ENCODE measurements around the gene INTS7. TPM values are rescaled to one million over a fixed set of nuclear protein-coding genes. Genes with fewer than 3 reads are reported as not detected.

The INTS7 gene
- total RNA-seq, 1 experiment from 2014 or later = 21.7 TPM

DNA sequence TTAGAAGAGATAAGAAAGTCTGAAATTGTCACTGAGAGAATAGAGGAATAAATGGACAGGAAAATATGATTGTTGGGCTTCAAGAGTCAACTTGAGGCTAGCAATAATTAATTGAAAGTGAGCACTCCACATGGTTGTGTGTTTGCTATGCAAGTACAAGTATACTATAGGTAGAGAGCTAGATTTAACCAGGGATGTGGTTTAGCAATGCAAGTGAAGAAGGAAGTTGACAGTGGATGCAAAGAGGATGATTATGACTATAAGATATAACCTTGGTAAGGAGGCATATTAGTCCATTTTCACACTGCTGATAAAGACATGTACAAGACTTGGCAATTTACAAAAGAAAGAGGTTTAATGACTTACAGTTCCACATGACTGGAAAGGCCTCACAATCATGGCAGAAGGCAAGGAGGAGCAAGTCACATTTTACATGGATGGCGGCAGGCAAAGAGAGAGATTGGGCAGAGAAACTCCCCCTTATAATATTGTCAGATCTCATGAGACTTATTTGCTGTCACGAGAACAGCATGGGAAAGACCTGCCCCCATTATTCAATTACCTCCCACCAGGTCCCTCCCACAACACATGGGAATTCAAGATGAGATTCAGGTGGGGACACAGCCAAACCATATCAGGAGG is 47.5 kb upstream of the INTS7 start:
- no peak for ATAC-seq
- Histone ChIP-seq H3K4me2 (ENCODE audit: low read length) (no peak overlapping the region), H3K9me3 (ENCODE audit: control insufficient read depth in 1 of 2, insufficient read depth in 1 of 2, low read depth in 1 of 2, low read length in 2 of 2) (no peaks in the 10 kb centered on the region), H2AFZ (ENCODE audit: low read depth, low read length, poor library complexity, severe bottlenecking) (no peak overlapping the region), H3K9me2 (ENCODE audit: insufficient read depth) (no peaks in the 10 kb centered on the region), H3K27me3 (ENCODE audit: insufficient read depth, low read length) (no peaks in the 10 kb centered on the region), H3K36me3 (ENCODE audit: control insufficient read depth in 1 of 2, insufficient read depth in 2 of 2, low read length in 2 of 2) (peaks cover 11 to 44% of the 10 kb centered on the region in 2 experiments; a peak in 3 of 4 replicates), H3K4me1 (ENCODE audit: control insufficient read depth in 1 of 2, insufficient read depth in 2 of 2, low read length in 2 of 2) (no peaks in the 10 kb centered on the region), H3K9ac (ENCODE audit: low read length) (no peak overlapping the region), H4K20me1 (ENCODE audit: insufficient read depth) (peaks cover 4% of the 10 kb centered on the region; the same call in 1 of the 2 replicates), H3K4me3 (replicated peaks in 1 of 2; ENCODE audit: low read depth in 1 of 2, low read length in 2 of 2) (no peak overlapping the region), H3K79me2 (ENCODE audit: insufficient read depth, low read length) (peaks cover 5% of the 10 kb centered on the region; the same call in 1 of the 2 replicates), H3K27ac (ENCODE audit: low read depth, low read length) (no peak overlapping the region)
- no TSS peak for BruUV-seq (replicated peaks)
- CTCF ChIA-PET = no interaction called here
- POLR2A ChIA-PET = no interaction called here
- RAD21 ChIA-PET (ENCODE audit: low non-redundant PET in 1 of 2, low total read pairs in 2 of 2, uncharacterized antibody in 2 of 2, unreplicated experiment in 2 of 2) = no interaction called here
- no peak for DNase-seq (ENCODE audit: low read depth, low spot score)
- intact Hi-C loops (cut with micrococcal nuclease) = no loop called here
- TF ChIP-seq EZH2phosphoT487 (IDR thresholded peaks at IDR 0.05; ENCODE audit: borderline replicate concordance) (no peak), JUND (IDR thresholded peaks at IDR 0.05) (no peak), POLR2AphosphoS5 (IDR thresholded peaks at IDR 0.05; ENCODE audit: low read depth, low read length) (no peak), ELF1 (IDR thresholded peaks at IDR 0.05; ENCODE audit: borderline replicate concordance, low read depth) (no peak), EGR1 (IDR thresholded peaks at IDR 0.05; ENCODE audit: low read depth) (no peak)

GRCh38 chr1:212078826-212079225 is 43.5 kb upstream of the INTS7 start:
- intact Hi-C loops (cut with micrococcal nuclease) = loop anchor here (10.0 kb wide), 2 partner anchors 56 to 916 kb away; no protein-coding TSS in a partner anchor
- Histone ChIP-seq H2AFZ (ENCODE audit: low read depth, low read length, poor library complexity, severe bottlenecking) (no peak overlapping the region), H3K4me2 (ENCODE audit: low read length) (no peak overlapping the region), H4K20me1 (ENCODE audit: insufficient read depth) (no peaks in the 10 kb centered on the region; the same call in 1 of the 2 replicates), H3K9me3 (ENCODE audit: control insufficient read depth in 1 of 2, insufficient read depth in 1 of 2, low read depth in 1 of 2, low read length in 2 of 2) (no peaks in the 10 kb centered on the region), H3K79me2 (ENCODE audit: insufficient read depth, low read length) (0 out of 2 replicates have a peak, but pooled peaks cover 3% of the 10 kb centered on the region), H3K4me1 (ENCODE audit: control insufficient read depth in 1 of 2, insufficient read depth in 2 of 2, low read length in 2 of 2) (no peaks in the 10 kb centered on the region), H3K27me3 (ENCODE audit: insufficient read depth, low read length) (no peaks in the 10 kb centered on the region), H3K9me2 (ENCODE audit: insufficient read depth) (no peaks in the 10 kb centered on the region), H3K27ac (ENCODE audit: low read depth, low read length) (no peak overlapping the region), H3K9ac (ENCODE audit: low read length) (no peak overlapping the region), H3K36me3 (ENCODE audit: control insufficient read depth in 1 of 2, insufficient read depth in 2 of 2, low read length in 2 of 2) (peaks cover 11 to 59% of the 10 kb centered on the region in 2 experiments; a peak in 3 of 4 replicates), H3K4me3 (replicated peaks in 1 of 2; ENCODE audit: low read depth in 1 of 2, low read length in 2 of 2) (no peak overlapping the region)
- POLR2A ChIA-PET = no interaction called here
- RAD21 ChIA-PET (ENCODE audit: low non-redundant PET in 1 of 2, low total read pairs in 2 of 2, uncharacterized antibody in 2 of 2, unreplicated experiment in 2 of 2) = no interaction called here
- CTCF ChIA-PET = interaction anchor here (1.1 kb wide), 2 partner anchors 8 to 377 kb away, joined by 4 to 5 read pairs; no protein-coding TSS in a partner anchor
- DNase-seq (ENCODE audit: low read depth, low spot score) (no peak), ATAC-seq (no peak)
- BruUV-seq (replicated peaks) = no TSS peak
- no peak for TF ChIP-seq SIN3A (IDR thresholded peaks at IDR 0.05; ENCODE audit: low read depth)
- TF ChIP-seq CBX3 (IDR thresholded peaks at IDR 0.05; ENCODE audit: low read depth) = no peak
- TF ChIP-seq YY1 (IDR thresholded peaks at IDR 0.05; ENCODE audit: extremely low read depth, insufficient replicate concordance, low read depth, low read length) = no peak
- TF ChIP-seq, protein P1, sequence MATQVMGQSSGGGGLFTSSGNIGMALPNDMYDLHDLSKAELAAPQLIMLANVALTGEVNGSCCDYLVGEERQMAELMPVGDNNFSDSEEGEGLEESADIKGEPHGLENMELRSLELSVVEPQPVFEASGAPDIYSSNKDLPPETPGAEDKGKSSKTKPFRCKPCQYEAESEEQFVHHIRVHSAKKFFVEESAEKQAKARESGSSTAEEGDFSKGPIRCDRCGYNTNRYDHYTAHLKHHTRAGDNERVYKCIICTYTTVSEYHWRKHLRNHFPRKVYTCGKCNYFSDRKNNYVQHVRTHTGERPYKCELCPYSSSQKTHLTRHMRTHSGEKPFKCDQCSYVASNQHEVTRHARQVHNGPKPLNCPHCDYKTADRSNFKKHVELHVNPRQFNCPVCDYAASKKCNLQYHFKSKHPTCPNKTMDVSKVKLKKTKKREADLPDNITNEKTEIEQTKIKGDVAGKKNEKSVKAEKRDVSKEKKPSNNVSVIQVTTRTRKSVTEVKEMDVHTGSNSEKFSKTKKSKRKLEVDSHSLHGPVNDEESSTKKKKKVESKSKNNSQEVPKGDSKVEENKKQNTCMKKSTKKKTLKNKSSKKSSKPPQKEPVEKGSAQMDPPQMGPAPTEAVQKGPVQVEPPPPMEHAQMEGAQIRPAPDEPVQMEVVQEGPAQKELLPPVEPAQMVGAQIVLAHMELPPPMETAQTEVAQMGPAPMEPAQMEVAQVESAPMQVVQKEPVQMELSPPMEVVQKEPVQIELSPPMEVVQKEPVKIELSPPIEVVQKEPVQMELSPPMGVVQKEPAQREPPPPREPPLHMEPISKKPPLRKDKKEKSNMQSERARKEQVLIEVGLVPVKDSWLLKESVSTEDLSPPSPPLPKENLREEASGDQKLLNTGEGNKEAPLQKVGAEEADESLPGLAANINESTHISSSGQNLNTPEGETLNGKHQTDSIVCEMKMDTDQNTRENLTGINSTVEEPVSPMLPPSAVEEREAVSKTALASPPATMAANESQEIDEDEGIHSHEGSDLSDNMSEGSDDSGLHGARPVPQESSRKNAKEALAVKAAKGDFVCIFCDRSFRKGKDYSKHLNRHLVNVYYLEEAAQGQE (IDR thresholded peaks at IDR 0.05; ENCODE audit: low read depth) = no peak
- TF ChIP-seq FOSL1 (IDR thresholded peaks at IDR 0.05; ENCODE audit: low read depth) = no peak
- no peak for TF ChIP-seq POLR2AphosphoS5 (IDR thresholded peaks at IDR 0.05; ENCODE audit: low read depth, low read length)
- no peak for TF ChIP-seq POLR2A (IDR thresholded peaks at IDR 0.05; ENCODE audit: borderline replicate concordance, extremely low read depth, insufficient read depth, insufficient read length)
- no peak for TF ChIP-seq TCF7L2 (IDR thresholded peaks at IDR 0.05; ENCODE audit: borderline replicate concordance, extremely low read depth, insufficient read depth, insufficient read length)
- TF ChIP-seq, protein P2, sequence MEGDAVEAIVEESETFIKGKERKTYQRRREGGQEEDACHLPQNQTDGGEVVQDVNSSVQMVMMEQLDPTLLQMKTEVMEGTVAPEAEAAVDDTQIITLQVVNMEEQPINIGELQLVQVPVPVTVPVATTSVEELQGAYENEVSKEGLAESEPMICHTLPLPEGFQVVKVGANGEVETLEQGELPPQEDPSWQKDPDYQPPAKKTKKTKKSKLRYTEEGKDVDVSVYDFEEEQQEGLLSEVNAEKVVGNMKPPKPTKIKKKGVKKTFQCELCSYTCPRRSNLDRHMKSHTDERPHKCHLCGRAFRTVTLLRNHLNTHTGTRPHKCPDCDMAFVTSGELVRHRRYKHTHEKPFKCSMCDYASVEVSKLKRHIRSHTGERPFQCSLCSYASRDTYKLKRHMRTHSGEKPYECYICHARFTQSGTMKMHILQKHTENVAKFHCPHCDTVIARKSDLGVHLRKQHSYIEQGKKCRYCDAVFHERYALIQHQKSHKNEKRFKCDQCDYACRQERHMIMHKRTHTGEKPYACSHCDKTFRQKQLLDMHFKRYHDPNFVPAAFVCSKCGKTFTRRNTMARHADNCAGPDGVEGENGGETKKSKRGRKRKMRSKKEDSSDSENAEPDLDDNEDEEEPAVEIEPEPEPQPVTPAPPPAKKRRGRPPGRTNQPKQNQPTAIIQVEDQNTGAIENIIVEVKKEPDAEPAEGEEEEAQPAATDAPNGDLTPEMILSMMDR (IDR thresholded peaks at IDR 0.05 in 2 of 3, conservative IDR thresholded peaks at IDR 0.05 in 1 of 3; ENCODE audit: borderline replicate concordance in 1 of 3, insufficient read depth in 1 of 3, low read depth in 2 of 3, low read length in 2 of 3) = no peak
- TF ChIP-seq EZH2 (IDR thresholded peaks at IDR 0.05) = no peak
- TF ChIP-seq, protein P3, sequence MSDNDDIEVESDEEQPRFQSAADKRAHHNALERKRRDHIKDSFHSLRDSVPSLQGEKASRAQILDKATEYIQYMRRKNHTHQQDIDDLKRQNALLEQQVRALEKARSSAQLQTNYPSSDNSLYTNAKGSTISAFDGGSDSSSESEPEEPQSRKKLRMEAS (IDR thresholded peaks at IDR 0.05) = no peak
- no peak for TF ChIP-seq ELF1 (IDR thresholded peaks at IDR 0.05; ENCODE audit: borderline replicate concordance, low read depth)
